H9 (cell line): ENCODE results near the gene PDE3A. TPM values are rescaled to one million over a fixed set of nuclear protein-coding genes. Genes with fewer than 3 reads are reported as not detected.

Experiments
- DNase-seq: peaks from one replicate; pipeline ENCODE4 v3.0.0-alpha.2; 2017
- H2AFZ ChIP-seq: one replicate; pipeline ENCODE4 v1.6.1; 2013; ENCODE audit warnings: mild to moderate bottlenecking, low read length, control low read depth, moderate library complexity
- H2AK5ac ChIP-seq: 2 replicates; pipeline ENCODE4 v1.6.1; 2013; ENCODE audit warnings: low read length, control low read depth, mixed read lengths; ENCODE audit not compliant: insufficient read length
- H2BK120ac ChIP-seq: one replicate; pipeline ENCODE4 v1.6.1; 2013; ENCODE audit warnings: low read depth, mild to moderate bottlenecking, low read length, control low read depth, inconsistent platforms; ENCODE audit not compliant: poor library complexity, severe bottlenecking
- H2BK12ac ChIP-seq: 2 replicates; pipeline ENCODE4 v1.6.1; 2013; ENCODE audit warnings: low read length, control low read depth, mixed read lengths, low read depth; ENCODE audit not compliant: insufficient read length
- H2BK15ac ChIP-seq: 2 replicates; pipeline ENCODE4 v1.6.1; 2013; ENCODE audit warnings: low read depth, low read length, control low read depth
- H2BK20ac ChIP-seq: one replicate; pipeline ENCODE4 v1.6.1; 2013; ENCODE audit warnings: low read depth, mild to moderate bottlenecking, low read length, control low read depth, inconsistent platforms; ENCODE audit not compliant: poor library complexity, severe bottlenecking
- H2BK5ac ChIP-seq: 2 replicates; pipeline ENCODE4 v1.6.1; 2013; ENCODE audit warnings: low read length, control low read depth, mixed read lengths; ENCODE audit not compliant: insufficient read length
- H3K14ac ChIP-seq: 2 replicates; pipeline ENCODE4 v1.6.1; 2013; ENCODE audit warnings: low read length, control low read depth; ENCODE audit not compliant: insufficient read depth
- H3K18ac ChIP-seq: 2 replicates; pipeline ENCODE4 v1.6.1; 2013; ENCODE audit warnings: low read depth, mild to moderate bottlenecking, mixed read lengths, low read length, control low read depth; ENCODE audit not compliant: insufficient read length
- H3K23ac ChIP-seq: 2 replicates; pipeline ENCODE4 v1.6.1; 2013; ENCODE audit warnings: low read length, control low read depth, mixed read lengths, low read depth; ENCODE audit not compliant: insufficient read length
- H3K23me2 ChIP-seq: 2 replicates; pipeline ENCODE4 v1.6.1; 2013; ENCODE audit warnings: low read depth, mild to moderate bottlenecking, mixed read lengths, low read length, control low read depth; ENCODE audit not compliant: insufficient read length, poor library complexity, severe bottlenecking
- H3K27ac ChIP-seq: 2 replicates; pipeline ENCODE4 v1.5.1; 2013; ENCODE audit warnings: low read length, control low read depth, mixed read lengths, low read depth; ENCODE audit not compliant: insufficient read length
- H3K27me3 ChIP-seq: 2 replicates; pipeline ENCODE4 v1.6.1; 2013; ENCODE audit warnings: low read length, control low read depth, inconsistent platforms; ENCODE audit not compliant: insufficient read depth
- H3K4ac ChIP-seq: 2 replicates; pipeline ENCODE4 v1.6.1; 2013; ENCODE audit warnings: low read depth, mild to moderate bottlenecking, control low read depth, inconsistent platforms, low read length, moderate library complexity
- H3K4me1 ChIP-seq: 2 replicates; pipeline ENCODE4 v1.6.1; 2013; ENCODE audit warnings: low read length, control low read depth, inconsistent platforms; ENCODE audit not compliant: insufficient read depth
- H3K4me2 ChIP-seq: 2 replicates; pipeline ENCODE4 v1.6.1; 2013; ENCODE audit warnings: low read length, control low read depth, mixed read lengths; ENCODE audit not compliant: insufficient read length, insufficient read depth
- H3K56ac ChIP-seq: 2 replicates; pipeline ENCODE4 v1.6.1; 2013; ENCODE audit warnings: low read depth, mild to moderate bottlenecking, mixed read lengths, low read length, control low read depth; ENCODE audit not compliant: insufficient read length
- H3K79me1 ChIP-seq: 2 replicates; pipeline ENCODE4 v1.6.1; 2013; ENCODE audit warnings: low read depth, mild to moderate bottlenecking, moderate library complexity, low read length, control low read depth, inconsistent platforms; ENCODE audit not compliant: insufficient read depth, poor library complexity, severe bottlenecking
- H3K79me2 ChIP-seq: 2 replicates; pipeline ENCODE4 v1.6.1; 2013; ENCODE audit warnings: low read length, control low read depth, inconsistent platforms; ENCODE audit not compliant: insufficient read depth
- H3K9ac ChIP-seq: 2 replicates; pipeline ENCODE4 v1.6.1; 2013; ENCODE audit warnings: low read length, control low read depth, mixed read lengths; ENCODE audit not compliant: insufficient read length; ENCODE audit errors: extremely low read depth
- H3K9me3 ChIP-seq: one replicate; pipeline ENCODE4 v1.6.1; 2013; ENCODE audit warnings: low read depth, low read length, inconsistent platforms; ENCODE audit not compliant: control insufficient read depth
- H3T11ph ChIP-seq: one replicate; pipeline ENCODE4 v1.6.1; 2013; ENCODE audit warnings: mild to moderate bottlenecking, low read length, control low read depth, inconsistent platforms
- H4K20me1 ChIP-seq: one replicate; pipeline ENCODE4 v1.6.1; 2013; ENCODE audit not compliant: control insufficient read depth, insufficient read length, insufficient read depth
- H4K5ac ChIP-seq: 2 replicates; pipeline ENCODE4 v1.6.1; 2013; ENCODE audit warnings: low read depth, mild to moderate bottlenecking, mixed read lengths, low read length, control low read depth; ENCODE audit not compliant: insufficient read length
- H4K8ac ChIP-seq: replicated peaks from 2 replicates; pipeline ENCODE4 v1.6.1; 2013; ENCODE audit warnings: low read length, control low read depth, mixed read lengths, low read depth; ENCODE audit not compliant: insufficient read length
- H4K91ac ChIP-seq: 2 replicates; pipeline ENCODE4 v1.6.1; 2013; ENCODE audit warnings: low read depth, mild to moderate bottlenecking, moderate library complexity, mixed read lengths, low read length, control low read depth; ENCODE audit not compliant: insufficient read length
- H3K27ac Mint-ChIP-seq, 3 experiments: 2 replicates in 2 of 3; 3 replicates in 1 of 3; pipeline ENCODE4 v1.8.0; 2020 to 2021; ENCODE audit warnings: mixed read lengths in 3 of 3, mild to moderate bottlenecking in 1 of 3, moderate library complexity in 1 of 3
- H3K27me3 Mint-ChIP-seq: 2 replicates; pipeline ENCODE4 v1.8.0; 2021; ENCODE audit warnings: low read depth, mild to moderate bottlenecking, moderate library complexity, mixed read lengths
- H3K36me3 Mint-ChIP-seq, 3 experiments: 2 replicates in 2 of 3; 3 replicates in 1 of 3; pipeline ENCODE4 v1.8.0; 2020 to 2021; ENCODE audit warnings: low read depth in 3 of 3, mixed read lengths in 3 of 3; ENCODE audit not compliant: insufficient read depth in 1 of 3
- H3K4me1 Mint-ChIP-seq, 2 experiments: 2 replicates each; pipeline ENCODE4 v1.8.0; 2020; ENCODE audit warnings: mixed read lengths in 2 of 2
- H3K4me3 Mint-ChIP-seq, 2 experiments: 2 replicates in 1 of 2; 3 replicates in 1 of 2; pipeline ENCODE4 v1.8.0; 2020 to 2021; ENCODE audit warnings: mild to moderate bottlenecking in 2 of 2, mixed read lengths in 2 of 2, moderate library complexity in 1 of 2
- H3K9me3 Mint-ChIP-seq, 2 experiments: 2 replicates in 1 of 2; 3 replicates in 1 of 2; pipeline ENCODE4 v1.8.0; 2020; ENCODE audit warnings: mild to moderate bottlenecking in 2 of 2, mixed read lengths in 2 of 2, moderate library complexity in 1 of 2
- CTCF ChIP-seq: fragments of 200-600 bp; sonication (generic); conservative IDR thresholded peaks from 3 replicates; pipeline ENCODE4 v1.8.0; 2021; ENCODE audit warnings: antibody characterized with exemption, mild to moderate bottlenecking
- WGBS: extraction: QIAGEN DNeasy Blood & Tissue Kit; methylation state at CpG from one replicate; pipeline ENCODE4 v1.1.7; 2013; ENCODE audit warnings: missing lambda C conversion rate, low lambda C conversion rate, mixed read lengths; ENCODE audit not compliant: insufficient read length; ENCODE audit errors: extremely low coverage; 5-methylcytosine and 5-hydroxymethylcytosine counted together
- total RNA-seq: library from RNA; stranded (reverse); gene quantifications from 2 replicates; pipeline ENCODE4 v1.2.1, GENCODE V29; 2021

The PDE3A gene
- total RNA-seq, 1 experiment from 2014 or later: 3.0 TPM

DNA sequence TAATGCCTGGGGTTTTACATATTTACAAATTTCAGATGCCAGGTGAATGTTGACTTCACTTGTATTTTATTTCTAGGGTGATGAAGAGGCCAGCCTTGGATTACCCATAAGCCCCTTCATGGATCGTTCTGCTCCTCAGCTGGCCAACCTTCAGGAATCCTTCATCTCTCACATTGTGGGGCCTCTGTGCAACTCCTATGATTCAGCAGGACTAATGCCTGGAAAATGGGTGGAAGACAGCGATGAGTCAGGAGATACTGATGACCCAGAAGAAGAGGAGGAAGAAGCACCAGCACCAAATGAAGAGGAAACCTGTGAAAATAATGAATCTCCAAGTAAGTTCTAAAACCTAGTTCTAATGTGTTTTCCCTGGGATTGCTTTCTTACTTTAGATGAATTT lies 285.5 kb downstream of the PDE3A start:
- Histone ChIP-seq H3K9me3 (no peaks in the 10 kb centered on the region), H4K20me1 (no peaks in the 10 kb centered on the region), H2BK5ac (no peak overlapping the region), H3K23ac (no peak overlapping the region), H2BK20ac (no peak overlapping the region), H2AFZ (no peak overlapping the region), H3K9ac (no peak overlapping the region), H2BK12ac (no peak overlapping the region), H3K56ac (no peak overlapping the region), H4K8ac (no peak overlapping the region), H3K4me2 (no peak overlapping the region), H2BK120ac (no peak overlapping the region), H4K91ac (no peak overlapping the region), H4K5ac (no peak overlapping the region), H3K27ac (no peak overlapping the region), H2AK5ac (no peak overlapping the region), H3K18ac (no peak overlapping the region), H3K23me2 (no peaks in the 10 kb centered on the region), H3K14ac (no peak overlapping the region), H3K4ac (no peak overlapping the region), H3K4me1 (no peaks in the 10 kb centered on the region), H3T11ph (no peak overlapping the region), H2BK15ac (no peak overlapping the region), H3K79me1 (no peaks in the 10 kb centered on the region), H3K79me2 (no peaks in the 10 kb centered on the region), H3K27me3 (no peaks in the 10 kb centered on the region)
- no peak for DNase-seq
- H3K27ac Mint-ChIP-seq: no peak overlapping the region
- H3K36me3 Mint-ChIP-seq: peaks cover 0 to 15% (median 6%) of the 10 kb centered on the region in 3 experiments; a peak in 6 of 7 replicates
- no peak for TF ChIP-seq CTCF
- H3K4me3 Mint-ChIP-seq: no peak overlapping the region
- no peaks in the 10 kb centered on the region for H3K27me3 Mint-ChIP-seq
- H3K4me1 Mint-ChIP-seq: peaks cover 14 to 18% of the 10 kb centered on the region in 2 experiments
- H3K9me3 Mint-ChIP-seq: no peaks in the 10 kb centered on the region; a peak in 1 of 5 replicates
- WGBS: no CpG with 5 or more reads among the region's 2 CpGs
